Liver (tissue), 3 donors: ENCODE results near the gene POLR3C.

Experiments used
- GABPA ChIP-seq, 2 donors: IDR thresholded peaks in 1 of 2; conservative IDR thresholded peaks in 1 of 2; 2 replicates each; pipeline ENCODE4 v1.6.1; 2016; ENCODE audit warnings: antibody characterized with exemption in 2 of 2, mild to moderate bottlenecking in 1 of 2, moderate library complexity in 1 of 2
- MAX ChIP-seq: IDR thresholded peaks from 2 replicates; pipeline ENCODE4 v1.6.1; 2016; ENCODE audit warnings: antibody characterized with exemption
- NR2F2 ChIP-seq: IDR thresholded peaks from 2 replicates; pipeline ENCODE4 v1.6.1; 2016; ENCODE audit warnings: antibody characterized with exemption
- RAD21 ChIP-seq, 2 donors: IDR thresholded peaks; 2 replicates each; pipeline ENCODE4 v1.6.1; 2016; ENCODE audit warnings: antibody characterized with exemption in 2 of 2, mild to moderate bottlenecking in 2 of 2
- RXRA ChIP-seq, 2 donors: IDR thresholded peaks; 2 replicates each; pipeline ENCODE4 v1.6.1; 2017 to 2018; ENCODE audit warnings: antibody characterized with exemption in 2 of 2, mild to moderate bottlenecking in 1 of 2
- YY1 ChIP-seq: IDR thresholded peaks from 2 replicates; pipeline ENCODE4 v1.6.1; 2016; ENCODE audit warnings: antibody characterized with exemption, mild to moderate bottlenecking
- TF ChIP-seq, protein P1 (sequence below): fragments of 150-350 bp; IDR thresholded peaks from 2 replicates; pipeline ENCODE4 v1.5.1; 2017; ENCODE audit warnings: improper control_type of control experiment, low read depth, low read length; ENCODE audit not compliant: missing input control
- TF ChIP-seq, protein P2 (sequence below): IDR thresholded peaks from 2 replicates; pipeline ENCODE4 v1.6.1; 2016; ENCODE audit warnings: antibody characterized with exemption
- TF ChIP-seq, protein P3 (sequence below): IDR thresholded peaks from 2 replicates; pipeline ENCODE4 v1.6.1; 2016; ENCODE audit warnings: antibody characterized with exemption, mild to moderate bottlenecking
- donor health status: healthy.
- donor health status: healthy.

GRCh38 chr1:145805057-145805456, 18.9 kb upstream of the POLR3C start:
- TF ChIP-seq, protein P1, sequence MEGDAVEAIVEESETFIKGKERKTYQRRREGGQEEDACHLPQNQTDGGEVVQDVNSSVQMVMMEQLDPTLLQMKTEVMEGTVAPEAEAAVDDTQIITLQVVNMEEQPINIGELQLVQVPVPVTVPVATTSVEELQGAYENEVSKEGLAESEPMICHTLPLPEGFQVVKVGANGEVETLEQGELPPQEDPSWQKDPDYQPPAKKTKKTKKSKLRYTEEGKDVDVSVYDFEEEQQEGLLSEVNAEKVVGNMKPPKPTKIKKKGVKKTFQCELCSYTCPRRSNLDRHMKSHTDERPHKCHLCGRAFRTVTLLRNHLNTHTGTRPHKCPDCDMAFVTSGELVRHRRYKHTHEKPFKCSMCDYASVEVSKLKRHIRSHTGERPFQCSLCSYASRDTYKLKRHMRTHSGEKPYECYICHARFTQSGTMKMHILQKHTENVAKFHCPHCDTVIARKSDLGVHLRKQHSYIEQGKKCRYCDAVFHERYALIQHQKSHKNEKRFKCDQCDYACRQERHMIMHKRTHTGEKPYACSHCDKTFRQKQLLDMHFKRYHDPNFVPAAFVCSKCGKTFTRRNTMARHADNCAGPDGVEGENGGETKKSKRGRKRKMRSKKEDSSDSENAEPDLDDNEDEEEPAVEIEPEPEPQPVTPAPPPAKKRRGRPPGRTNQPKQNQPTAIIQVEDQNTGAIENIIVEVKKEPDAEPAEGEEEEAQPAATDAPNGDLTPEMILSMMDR = no peak
- TF ChIP-seq GABPA (IDR thresholded peaks at IDR 0.05 in 1 of 2, conservative IDR thresholded peaks at IDR 0.05 in 1 of 2) = no peak
- no peak for TF ChIP-seq MAX
- no peak for TF ChIP-seq NR2F2
- no peak for TF ChIP-seq RXRA (IDR thresholded peaks at IDR 0.05)
- no peak for TF ChIP-seq RAD21 (IDR thresholded peaks at IDR 0.05)
- no peak for TF ChIP-seq YY1
- TF ChIP-seq, protein P2, sequence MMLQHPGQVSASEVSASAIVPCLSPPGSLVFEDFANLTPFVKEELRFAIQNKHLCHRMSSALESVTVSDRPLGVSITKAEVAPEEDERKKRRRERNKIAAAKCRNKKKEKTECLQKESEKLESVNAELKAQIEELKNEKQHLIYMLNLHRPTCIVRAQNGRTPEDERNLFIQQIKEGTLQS = no peak
- TF ChIP-seq, protein P3, sequence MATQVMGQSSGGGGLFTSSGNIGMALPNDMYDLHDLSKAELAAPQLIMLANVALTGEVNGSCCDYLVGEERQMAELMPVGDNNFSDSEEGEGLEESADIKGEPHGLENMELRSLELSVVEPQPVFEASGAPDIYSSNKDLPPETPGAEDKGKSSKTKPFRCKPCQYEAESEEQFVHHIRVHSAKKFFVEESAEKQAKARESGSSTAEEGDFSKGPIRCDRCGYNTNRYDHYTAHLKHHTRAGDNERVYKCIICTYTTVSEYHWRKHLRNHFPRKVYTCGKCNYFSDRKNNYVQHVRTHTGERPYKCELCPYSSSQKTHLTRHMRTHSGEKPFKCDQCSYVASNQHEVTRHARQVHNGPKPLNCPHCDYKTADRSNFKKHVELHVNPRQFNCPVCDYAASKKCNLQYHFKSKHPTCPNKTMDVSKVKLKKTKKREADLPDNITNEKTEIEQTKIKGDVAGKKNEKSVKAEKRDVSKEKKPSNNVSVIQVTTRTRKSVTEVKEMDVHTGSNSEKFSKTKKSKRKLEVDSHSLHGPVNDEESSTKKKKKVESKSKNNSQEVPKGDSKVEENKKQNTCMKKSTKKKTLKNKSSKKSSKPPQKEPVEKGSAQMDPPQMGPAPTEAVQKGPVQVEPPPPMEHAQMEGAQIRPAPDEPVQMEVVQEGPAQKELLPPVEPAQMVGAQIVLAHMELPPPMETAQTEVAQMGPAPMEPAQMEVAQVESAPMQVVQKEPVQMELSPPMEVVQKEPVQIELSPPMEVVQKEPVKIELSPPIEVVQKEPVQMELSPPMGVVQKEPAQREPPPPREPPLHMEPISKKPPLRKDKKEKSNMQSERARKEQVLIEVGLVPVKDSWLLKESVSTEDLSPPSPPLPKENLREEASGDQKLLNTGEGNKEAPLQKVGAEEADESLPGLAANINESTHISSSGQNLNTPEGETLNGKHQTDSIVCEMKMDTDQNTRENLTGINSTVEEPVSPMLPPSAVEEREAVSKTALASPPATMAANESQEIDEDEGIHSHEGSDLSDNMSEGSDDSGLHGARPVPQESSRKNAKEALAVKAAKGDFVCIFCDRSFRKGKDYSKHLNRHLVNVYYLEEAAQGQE = no peak
